ENCODE data around the gene CCR9.

Gene CCR9

DNA sequence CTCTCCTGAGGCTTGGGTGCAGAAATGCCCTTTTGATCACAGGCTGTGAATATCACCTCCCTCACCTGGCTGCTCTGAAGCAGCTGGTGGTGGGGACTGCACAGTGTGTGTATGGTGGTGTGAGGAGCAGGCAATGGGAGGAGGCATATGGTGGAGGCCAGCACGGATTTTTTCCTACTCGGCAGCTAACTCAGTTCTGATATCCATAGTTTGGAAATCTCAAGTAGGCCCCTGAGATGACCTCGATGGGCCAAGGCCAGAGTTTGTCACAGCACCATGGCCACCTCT, 35.6 kb downstream of the CCR9 start:
- no peak overlapping the region for H3K27ac ChIP-seq (ENCODE audit: low read depth, low read length)
- peaks cover 39% of the 10 kb centered on the region for H3K36me3 ChIP-seq (ENCODE audit: control insufficient read depth, insufficient read depth, low read length)

DNA sequence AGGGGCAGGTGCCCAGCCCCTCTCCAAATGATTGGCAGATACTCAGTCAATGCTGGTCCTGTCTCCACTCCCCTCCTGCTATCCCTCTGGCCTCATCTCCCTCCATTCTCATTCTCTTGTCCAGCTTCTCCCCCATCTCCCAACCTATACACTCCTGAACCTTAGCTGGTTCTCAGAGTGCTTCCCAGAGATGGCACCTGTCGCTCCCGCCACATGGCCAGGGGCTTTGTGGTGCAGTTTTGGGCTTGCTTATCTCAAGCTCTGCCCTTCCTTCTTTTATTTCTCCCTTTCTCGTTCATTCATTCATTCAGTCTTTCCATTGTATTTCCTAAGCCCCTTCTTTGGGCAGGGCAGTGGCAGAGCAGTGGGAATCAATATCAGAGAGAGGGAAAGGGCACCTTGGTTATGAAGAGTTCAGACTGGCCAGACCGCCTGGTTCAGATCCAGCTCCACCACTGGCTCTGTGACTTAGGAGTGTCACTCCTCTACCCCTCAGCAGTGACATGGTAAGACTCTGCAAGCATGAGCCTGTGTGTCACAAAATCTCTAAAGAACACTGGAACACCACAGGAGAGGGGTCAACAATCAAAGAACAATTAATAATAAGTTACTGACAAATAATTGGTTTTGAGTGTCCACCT, 36.7 kb downstream of the CCR9 start:
- Histone ChIP-seq H3K27ac (ENCODE audit: low read depth, low read length) (no peak overlapping the region), H3K4me3 (ENCODE audit: low read depth, low read length) (no peak overlapping the region), H3K4me1 (ENCODE audit: control insufficient read depth, insufficient read depth, low read length) (no peaks in the 10 kb centered on the region), H3K27me3 (ENCODE audit: control insufficient read depth, insufficient read depth, low read length) (no peaks in the 10 kb centered on the region), H3K9me3 (ENCODE audit: control insufficient read depth, insufficient read depth, low read length) (no peaks in the 10 kb centered on the region), H3K9ac (ENCODE audit: low read depth, low read length) (no peak overlapping the region), H3K36me3 (ENCODE audit: control insufficient read depth, insufficient read depth, low read length) (peaks cover 48% of the 10 kb centered on the region)

More for the DNA sequence above, 35.6 kb downstream of the CCR9 start:
- Histone ChIP-seq H3K4me1 (ENCODE audit: control insufficient read depth, insufficient read depth, low read length) (no peaks in the 10 kb centered on the region), H3K4me3 (ENCODE audit: low read depth, low read length) (no peak overlapping the region), H3K9me3 (ENCODE audit: control insufficient read depth, insufficient read depth, low read length) (no peaks in the 10 kb centered on the region), H3K27me3 (ENCODE audit: control insufficient read depth, insufficient read depth, low read length) (no peaks in the 10 kb centered on the region), H3K9ac (ENCODE audit: low read depth, low read length) (no peak overlapping the region)

DNA sequence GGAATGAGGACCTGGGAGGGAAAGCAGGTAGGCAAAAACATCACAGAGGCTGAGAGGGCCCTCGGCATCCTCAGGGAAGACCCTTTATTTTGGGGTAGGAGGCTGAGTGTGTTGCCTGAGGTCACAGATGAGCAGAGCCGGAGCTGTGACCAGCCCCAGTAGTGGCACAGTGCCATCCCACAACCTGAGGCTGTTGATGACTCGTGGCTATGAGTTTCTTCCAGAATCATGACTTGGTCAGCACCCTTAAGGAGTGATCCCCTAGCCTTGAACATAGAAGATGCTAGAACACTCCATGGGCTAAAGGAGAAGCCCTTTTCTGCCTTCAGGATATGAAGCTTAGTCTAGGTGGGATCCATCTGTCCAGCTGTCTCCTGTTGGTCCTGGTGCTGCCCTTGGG, 37.4 kb downstream of the CCR9 start:
- Histone ChIP-seq H3K36me3 (ENCODE audit: control insufficient read depth, insufficient read depth, low read length) (peaks cover 55% of the 10 kb centered on the region), H3K9ac (ENCODE audit: low read depth, low read length) (no peak overlapping the region), H3K27ac (ENCODE audit: low read depth, low read length) (no peak overlapping the region), H3K4me1 (ENCODE audit: control insufficient read depth, insufficient read depth, low read length) (no peaks in the 10 kb centered on the region), H3K27me3 (ENCODE audit: control insufficient read depth, insufficient read depth, low read length) (no peaks in the 10 kb centered on the region), H3K9me3 (ENCODE audit: control insufficient read depth, insufficient read depth, low read length) (no peaks in the 10 kb centered on the region), H3K4me3 (ENCODE audit: low read depth, low read length) (no peak overlapping the region)

DNA sequence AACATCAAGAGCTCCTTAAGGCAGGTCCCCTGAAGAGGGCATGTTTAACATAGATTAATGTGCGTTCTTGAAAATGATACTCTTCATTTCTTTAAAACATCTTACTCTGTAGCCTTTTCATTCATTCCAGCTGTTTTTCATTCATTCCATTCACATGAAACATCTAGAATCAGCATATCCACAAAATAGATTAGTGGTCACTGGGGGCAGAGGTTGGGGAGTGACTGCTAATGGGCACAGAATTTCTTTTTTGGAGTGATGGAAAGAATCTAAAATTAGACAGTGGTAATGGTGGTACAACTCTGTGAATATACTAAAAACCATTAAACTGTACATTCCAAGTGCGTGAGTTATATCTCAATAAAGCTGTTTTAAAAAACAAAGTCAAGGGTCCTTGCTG, 41.5 kb downstream of the CCR9 start:
- H3K27ac ChIP-seq (ENCODE audit: low read depth, low read length), result no peak overlapping the region
- no peak overlapping the region for H3K4me3 ChIP-seq (ENCODE audit: low read depth, low read length)
- peaks cover 73% of the 10 kb centered on the region for H3K36me3 ChIP-seq (ENCODE audit: control insufficient read depth, insufficient read depth, low read length)
- H3K9ac ChIP-seq (ENCODE audit: low read depth, low read length), result no peak overlapping the region
- no peaks in the 10 kb centered on the region for H3K27me3 ChIP-seq (ENCODE audit: control insufficient read depth, insufficient read depth, low read length)
- no peaks in the 10 kb centered on the region for H3K9me3 ChIP-seq (ENCODE audit: control insufficient read depth, insufficient read depth, low read length)
- no peaks in the 10 kb centered on the region for H3K4me1 ChIP-seq (ENCODE audit: control insufficient read depth, insufficient read depth, low read length)

DNA sequence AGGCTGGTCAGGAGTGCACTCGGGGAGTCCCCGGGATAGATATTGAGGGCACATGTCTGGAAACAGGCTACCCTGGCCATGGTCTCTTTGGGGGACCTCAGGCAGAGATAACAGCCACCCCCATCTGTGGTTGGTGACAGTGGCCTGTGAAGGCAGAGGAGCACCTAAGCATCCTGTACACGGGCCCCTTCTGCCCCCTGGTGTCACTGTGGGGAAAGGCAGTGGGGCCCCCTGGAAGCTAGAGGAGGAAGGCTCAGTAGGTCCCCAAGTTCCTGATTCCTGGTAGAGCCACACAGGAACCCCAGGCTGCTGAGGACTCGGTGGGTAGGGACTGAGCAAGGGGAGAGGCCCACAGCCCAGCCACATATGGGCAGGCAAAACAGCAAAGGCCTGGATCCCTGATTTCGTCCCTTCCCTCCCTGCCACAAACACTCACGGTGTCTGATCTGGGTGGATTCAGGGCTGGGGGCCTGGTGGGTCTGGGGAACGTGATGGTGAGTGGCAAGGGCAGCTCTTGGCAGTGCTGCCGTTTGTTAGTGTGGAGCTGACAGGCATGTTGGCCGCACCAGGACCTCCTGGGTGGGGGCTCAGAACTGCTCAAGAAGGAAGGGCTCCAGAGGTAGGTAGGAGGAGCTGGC, 42.8 kb downstream of the CCR9 start:
- Histone ChIP-seq H3K9me3 (ENCODE audit: control insufficient read depth, insufficient read depth, low read length) (no peaks in the 10 kb centered on the region), H3K4me1 (ENCODE audit: control insufficient read depth, insufficient read depth, low read length) (no peaks in the 10 kb centered on the region), H3K27me3 (ENCODE audit: control insufficient read depth, insufficient read depth, low read length) (no peaks in the 10 kb centered on the region), H3K36me3 (ENCODE audit: control insufficient read depth, insufficient read depth, low read length) (peaks cover 73% of the 10 kb centered on the region), H3K9ac (ENCODE audit: low read depth, low read length) (no peak overlapping the region), H3K27ac (ENCODE audit: low read depth, low read length) (no peak overlapping the region), H3K4me3 (ENCODE audit: low read depth, low read length) (no peak overlapping the region)

DNA sequence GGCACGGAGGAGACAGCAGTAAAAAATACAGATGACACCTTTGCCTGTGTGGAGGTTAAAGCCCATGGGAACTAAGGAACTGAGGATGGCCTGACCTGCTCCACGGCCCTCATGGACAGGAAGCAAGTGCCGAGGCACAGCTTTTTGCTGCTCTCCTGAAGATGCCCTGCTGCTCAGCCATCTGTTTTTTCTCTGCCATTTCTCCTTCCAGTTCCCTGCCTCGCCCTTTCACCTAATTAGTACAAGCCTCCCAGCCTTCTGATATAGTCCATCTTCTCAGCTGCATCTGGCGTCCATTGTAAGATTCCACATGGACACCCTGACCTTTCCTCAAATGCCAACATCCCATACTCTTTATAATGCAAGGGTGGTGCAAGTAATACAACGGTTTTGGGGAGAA, 45.2 kb downstream of the CCR9 start:
- Histone ChIP-seq H3K27me3 (ENCODE audit: control insufficient read depth, insufficient read depth, low read length) (no peaks in the 10 kb centered on the region), H3K27ac (ENCODE audit: low read depth, low read length) (no peak overlapping the region), H3K9me3 (ENCODE audit: control insufficient read depth, insufficient read depth, low read length) (no peaks in the 10 kb centered on the region), H3K4me1 (ENCODE audit: control insufficient read depth, insufficient read depth, low read length) (no peaks in the 10 kb centered on the region), H3K36me3 (ENCODE audit: control insufficient read depth, insufficient read depth, low read length) (peaks cover 92% of the 10 kb centered on the region), H3K4me3 (ENCODE audit: low read depth, low read length) (no peak overlapping the region), H3K9ac (ENCODE audit: low read depth, low read length) (no peak overlapping the region)

DNA sequence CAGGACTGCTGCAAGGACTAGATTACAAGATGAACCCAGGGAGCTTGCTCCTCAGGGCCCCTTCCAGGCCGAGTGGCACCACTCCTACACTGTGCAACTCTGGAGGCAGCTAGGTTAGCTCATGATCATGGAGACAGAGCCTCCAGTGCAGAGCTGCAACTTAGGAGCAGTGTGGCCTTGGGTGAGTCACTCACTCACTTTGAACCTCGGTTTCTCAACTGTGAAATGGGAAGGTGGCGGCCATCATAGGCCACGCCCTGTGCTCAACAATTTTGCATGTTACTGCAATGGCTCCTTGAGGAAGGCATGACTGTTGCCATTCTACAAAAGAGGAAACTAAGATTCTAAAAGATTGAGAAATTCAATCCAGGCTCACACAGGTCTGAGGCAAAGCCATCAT, 45.8 kb downstream of the CCR9 start:
- H3K36me3 ChIP-seq (ENCODE audit: control insufficient read depth, insufficient read depth, low read length), result peaks cover 98% of the 10 kb centered on the region
- no peaks in the 10 kb centered on the region for H3K4me1 ChIP-seq (ENCODE audit: control insufficient read depth, insufficient read depth, low read length)
- no peaks in the 10 kb centered on the region for H3K9me3 ChIP-seq (ENCODE audit: control insufficient read depth, insufficient read depth, low read length)
- no peak overlapping the region for H3K4me3 ChIP-seq (ENCODE audit: low read depth, low read length)
- H3K27ac ChIP-seq (ENCODE audit: low read depth, low read length), result no peak overlapping the region
- no peaks in the 10 kb centered on the region for H3K27me3 ChIP-seq (ENCODE audit: control insufficient read depth, insufficient read depth, low read length)
- no peak overlapping the region for H3K9ac ChIP-seq (ENCODE audit: low read depth, low read length)

DNA sequence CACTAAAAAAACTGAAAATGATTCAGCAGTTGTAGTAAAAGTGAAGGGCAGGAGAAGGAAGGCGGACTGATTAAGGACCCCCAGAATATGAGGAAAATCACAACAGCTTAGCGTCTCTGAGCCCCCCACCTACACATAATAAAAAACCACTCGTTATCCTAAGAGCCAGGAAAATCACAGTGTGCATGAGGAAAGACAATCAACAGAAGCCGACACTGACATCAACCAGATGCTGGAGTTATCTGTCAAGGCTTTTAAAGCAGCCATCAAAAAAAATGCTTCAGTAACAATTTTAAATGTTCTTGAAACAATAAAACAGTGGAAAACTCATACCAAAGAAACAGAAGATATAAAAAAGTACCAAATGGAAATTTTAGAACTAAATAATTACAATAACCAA, 47.2 kb downstream of the CCR9 start:
- Histone ChIP-seq H3K4me3 (ENCODE audit: low read depth, low read length) (no peak overlapping the region), H3K4me1 (ENCODE audit: control insufficient read depth, insufficient read depth, low read length) (no peaks in the 10 kb centered on the region), H3K27ac (ENCODE audit: low read depth, low read length) (no peak overlapping the region), H3K9me3 (ENCODE audit: control insufficient read depth, insufficient read depth, low read length) (no peaks in the 10 kb centered on the region), H3K36me3 (ENCODE audit: control insufficient read depth, insufficient read depth, low read length) (peaks cover 90% of the 10 kb centered on the region), H3K27me3 (ENCODE audit: control insufficient read depth, insufficient read depth, low read length) (no peaks in the 10 kb centered on the region), H3K9ac (ENCODE audit: low read depth, low read length) (no peak overlapping the region)

DNA sequence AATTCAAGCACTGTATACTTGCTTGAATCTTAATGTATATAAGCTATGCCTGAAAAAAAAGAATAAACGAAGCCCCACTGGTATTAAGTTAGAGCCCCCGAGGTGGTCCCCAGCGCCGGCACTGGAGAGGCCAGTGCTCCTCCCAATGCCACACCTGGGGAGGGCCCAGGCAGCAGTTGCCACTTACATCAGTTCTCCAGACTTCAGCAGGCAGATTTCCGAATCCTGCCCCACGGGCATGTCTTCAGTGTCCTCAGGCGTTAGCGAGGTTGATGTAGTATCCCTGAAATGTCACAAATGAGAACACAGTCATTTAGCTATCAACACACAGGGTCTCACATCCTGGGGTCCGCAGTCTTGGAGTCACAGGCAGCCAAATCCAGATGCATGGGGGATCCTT, 49.9 kb downstream of the CCR9 start:
- no peaks in the 10 kb centered on the region for H3K27me3 ChIP-seq (ENCODE audit: control insufficient read depth, insufficient read depth, low read length)
- H3K4me3 ChIP-seq (ENCODE audit: low read depth, low read length), result no peak overlapping the region
- H3K9ac ChIP-seq (ENCODE audit: low read depth, low read length), result no peak overlapping the region
- no peaks in the 10 kb centered on the region for H3K9me3 ChIP-seq (ENCODE audit: control insufficient read depth, insufficient read depth, low read length)
- peaks cover 64% of the 10 kb centered on the region for H3K36me3 ChIP-seq (ENCODE audit: control insufficient read depth, insufficient read depth, low read length)
- no peak overlapping the region for H3K27ac ChIP-seq (ENCODE audit: low read depth, low read length)
- peaks cover 3% of the 10 kb centered on the region; the same call in 1 of the 2 replicates for H3K4me1 ChIP-seq (ENCODE audit: control insufficient read depth, insufficient read depth, low read length)

DNA sequence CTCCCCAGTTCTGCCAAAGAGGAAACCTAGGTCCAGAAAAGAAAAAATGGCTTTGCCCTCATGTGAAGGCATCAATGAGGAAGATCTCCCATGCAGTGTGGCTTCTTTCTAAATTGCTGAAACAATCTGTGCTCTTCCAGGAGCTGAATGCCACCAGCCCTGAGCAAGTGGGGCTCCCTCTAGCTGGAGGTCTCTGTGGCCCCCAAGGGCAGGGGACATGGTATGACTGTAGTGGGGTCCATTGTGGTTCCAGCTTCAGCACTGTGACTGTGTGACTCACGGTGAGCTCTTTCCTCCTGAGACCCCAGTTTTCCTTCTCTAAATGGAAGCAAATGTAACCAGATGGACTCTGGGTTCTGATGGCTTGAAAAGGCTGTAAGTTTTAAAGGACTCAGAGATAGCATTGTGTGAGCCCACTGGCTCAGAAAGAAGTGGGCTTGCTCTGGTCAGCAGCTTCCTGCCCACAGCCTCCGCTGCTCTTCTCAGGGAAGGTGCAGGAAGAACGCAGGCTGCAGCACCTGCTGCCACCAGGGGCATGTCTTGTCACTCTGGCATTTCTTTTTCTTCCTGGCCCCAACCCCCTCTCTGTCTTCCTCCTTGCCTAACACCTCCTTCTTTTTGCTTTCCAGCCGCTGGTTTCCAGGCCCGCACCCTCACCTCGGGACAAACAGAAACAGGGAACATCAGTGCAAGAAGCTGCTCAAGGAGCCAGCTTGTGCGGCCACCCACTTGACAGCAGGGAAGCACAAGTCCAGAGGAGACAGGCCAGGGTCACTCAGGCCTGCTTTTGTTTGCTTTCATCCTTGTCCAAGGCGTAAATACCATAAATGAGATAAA, 51.1 kb downstream of the CCR9 start:
- Histone ChIP-seq H3K9me3 (ENCODE audit: control insufficient read depth, insufficient read depth, low read length) (no peaks in the 10 kb centered on the region), H3K27ac (ENCODE audit: low read depth, low read length) (no peak overlapping the region), H3K4me1 (ENCODE audit: control insufficient read depth, insufficient read depth, low read length) (peaks cover 3% of the 10 kb centered on the region; the same call in 1 of the 2 replicates), H3K27me3 (ENCODE audit: control insufficient read depth, insufficient read depth, low read length) (no peaks in the 10 kb centered on the region), H3K9ac (ENCODE audit: low read depth, low read length) (no peak overlapping the region), H3K4me3 (ENCODE audit: low read depth, low read length) (no peak overlapping the region), H3K36me3 (ENCODE audit: control insufficient read depth, insufficient read depth, low read length) (peaks cover 53% of the 10 kb centered on the region)

DNA sequence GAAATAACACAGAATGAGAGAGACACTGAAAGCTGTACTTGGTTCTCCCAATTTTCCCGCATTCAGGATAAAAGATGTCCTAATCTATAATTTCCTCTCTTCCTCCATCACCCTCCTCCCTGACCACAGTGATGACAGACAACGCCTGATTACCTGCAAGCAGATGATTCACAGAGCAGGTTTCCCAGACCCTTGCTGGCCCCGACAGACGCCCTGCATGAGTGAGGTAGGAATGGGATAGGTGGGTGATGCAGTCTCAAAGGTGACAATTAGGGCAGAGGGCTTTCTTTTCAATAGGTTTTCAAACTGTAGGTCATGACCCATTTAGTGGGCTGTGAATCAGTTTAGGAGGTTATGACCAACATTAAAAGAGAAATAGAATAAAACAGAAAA, 51.7 kb downstream of the CCR9 start:
- Histone ChIP-seq H3K4me1 (ENCODE audit: control insufficient read depth, insufficient read depth, low read length) (peaks cover 3% of the 10 kb centered on the region; the same call in 1 of the 2 replicates), H3K36me3 (ENCODE audit: control insufficient read depth, insufficient read depth, low read length) (peaks cover 46% of the 10 kb centered on the region), H3K9ac (ENCODE audit: low read depth, low read length) (no peak overlapping the region), H3K27ac (ENCODE audit: low read depth, low read length) (no peak overlapping the region), H3K9me3 (ENCODE audit: control insufficient read depth, insufficient read depth, low read length) (no peaks in the 10 kb centered on the region), H3K27me3 (ENCODE audit: control insufficient read depth, insufficient read depth, low read length) (no peaks in the 10 kb centered on the region), H3K4me3 (ENCODE audit: low read depth, low read length) (no peak overlapping the region)

Data from HUES48 (cell line).